ACC112 (cell line): ENCODE results near the gene LSAMP.
"Not testable (repeated sequence)": the region's sequence is repeated elsewhere in the genome, so short reads cannot be mapped to it uniquely, and the experiment has no call there.

Source experiments
- H2AFZ ChIP-seq: fragments of 200-600 bp; sonication (generic); one replicate; pipeline ENCODE4 v1.6.0; 2017; ENCODE audit warnings: antibody characterized with exemption, low read length; ENCODE audit not compliant: unreplicated experiment
- H3K27ac ChIP-seq: fragments of 200-600 bp; sonication (generic); 2 replicates; pipeline ENCODE4 v1.5.1; 2014; ENCODE audit warnings: low read depth, mild to moderate bottlenecking, antibody characterized with exemption, low read length, moderate library complexity
- H3K27me3 ChIP-seq: fragments of 200-600 bp; sonication (generic); 2 replicates; pipeline ENCODE4 v1.6.1; 2014; ENCODE audit warnings: mild to moderate bottlenecking, antibody characterized with exemption, low read length, moderate library complexity, mixed read lengths; ENCODE audit not compliant: insufficient read depth
- H3K36me3 ChIP-seq: fragments of 200-600 bp; sonication (generic); 2 replicates; pipeline ENCODE4 v1.6.1; 2016; ENCODE audit warnings: mild to moderate bottlenecking, antibody characterized with exemption, low read length, moderate library complexity, mixed read lengths; ENCODE audit not compliant: insufficient read depth
- H3K4me1 ChIP-seq: fragments of 200-600 bp; sonication (generic); one replicate; pipeline ENCODE4 v1.6.1; 2016; ENCODE audit warnings: low read length, mixed read lengths; ENCODE audit not compliant: insufficient read depth, unreplicated experiment, control insufficient read depth
- H3K4me3 ChIP-seq: fragments of 200-600 bp; sonication (generic); 2 replicates; pipeline ENCODE4 v1.5.1; 2014; ENCODE audit warnings: mild to moderate bottlenecking, low read depth, low read length
- H3K79me2 ChIP-seq: fragments of 200-600 bp; sonication (generic); one replicate; pipeline ENCODE4 v1.6.0; 2016; ENCODE audit warnings: low read length; ENCODE audit not compliant: control insufficient read depth, unreplicated experiment, insufficient read depth

LSAMP gene

GRCh38 chr3:116242825-116243224, 202.5 kb downstream of the LSAMP start:
- H2AFZ ChIP-seq = no peak overlapping the region
- no peaks in the 10 kb centered on the region for H3K36me3 ChIP-seq
- H3K4me1 ChIP-seq = no peaks in the 10 kb centered on the region
- H3K27ac ChIP-seq = no peak overlapping the region
- H3K27me3 ChIP-seq = no peaks in the 10 kb centered on the region; the same call in 1 of the 2 replicates
- H3K4me3 ChIP-seq = no peak overlapping the region
- no peaks in the 10 kb centered on the region for H3K79me2 ChIP-seq

GRCh38 chr3:116241677-116242076, 203.6 kb downstream of the LSAMP start:
- Histone ChIP-seq H3K4me3 (no peak overlapping the region), H3K4me1 (no peaks in the 10 kb centered on the region), H3K36me3 (no peaks in the 10 kb centered on the region), H2AFZ (no peak overlapping the region), H3K27me3 (no peaks in the 10 kb centered on the region; the same call in 1 of the 2 replicates), H3K79me2 (no peaks in the 10 kb centered on the region), H3K27ac (no peak overlapping the region)

- no peak overlapping the region for H3K27ac ChIP-seq
- H3K79me2 ChIP-seq = no peaks in the 10 kb centered on the region
- H3K4me3 ChIP-seq = no peak overlapping the region
- no peaks in the 10 kb centered on the region for H3K4me1 ChIP-seq
- H2AFZ ChIP-seq = no peak overlapping the region
- no peaks in the 10 kb centered on the region; the same call in 1 of the 2 replicates for H3K27me3 ChIP-seq
- no peaks in the 10 kb centered on the region for H3K36me3 ChIP-seq
Measured at GRCh38 chr3:116240261-116240660, 205.0 kb downstream of the LSAMP start.

- H3K4me3 ChIP-seq = no peak overlapping the region
- H3K4me1 ChIP-seq = no peaks in the 10 kb centered on the region
- no peak overlapping the region for H2AFZ ChIP-seq
- no peaks in the 10 kb centered on the region for H3K36me3 ChIP-seq
- H3K27ac ChIP-seq = no peak overlapping the region
- no peaks in the 10 kb centered on the region for H3K79me2 ChIP-seq
- no peaks in the 10 kb centered on the region; the same call in 1 of the 2 replicates for H3K27me3 ChIP-seq
Measured at GRCh38 chr3:116238846-116239565, 206.3 kb downstream of the LSAMP start.

DNA sequence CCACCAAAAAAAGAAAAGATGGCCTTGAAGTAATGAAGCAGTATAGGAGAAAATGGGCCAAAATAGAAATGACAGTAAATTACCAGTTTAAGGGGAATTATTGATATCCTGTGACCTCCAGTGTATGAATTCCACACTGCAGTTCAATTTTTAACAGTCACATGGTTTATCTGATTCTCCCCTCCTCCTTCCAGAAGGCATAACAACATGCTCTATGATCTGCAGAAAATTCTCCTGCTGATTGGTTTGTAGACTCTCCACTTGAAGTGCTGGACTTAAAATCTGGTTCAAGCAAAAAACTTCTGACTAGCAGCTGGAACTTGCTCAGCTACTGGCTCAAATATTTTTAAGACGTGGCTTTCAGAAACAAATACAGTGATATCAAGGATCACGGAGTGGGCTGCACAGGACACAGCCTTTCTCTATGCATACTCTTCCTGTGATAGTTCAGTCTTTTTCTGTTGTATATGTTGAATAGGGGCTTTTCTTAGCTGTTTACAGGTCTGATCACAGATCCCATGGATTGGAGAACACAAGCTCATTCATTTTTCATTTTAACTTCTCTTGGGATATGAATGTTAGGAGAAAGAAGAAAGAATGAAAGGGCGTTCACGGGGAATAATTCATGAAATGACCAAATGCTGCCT, 211.5 kb downstream of the LSAMP start:
- Histone ChIP-seq H3K27me3 (no peaks in the 10 kb centered on the region), H3K4me1 (no peaks in the 10 kb centered on the region), H3K27ac (no peak overlapping the region), H3K79me2 (no peaks in the 10 kb centered on the region), H3K36me3 (no peaks in the 10 kb centered on the region), H2AFZ (no peak overlapping the region), H3K4me3 (no peak overlapping the region)

DNA sequence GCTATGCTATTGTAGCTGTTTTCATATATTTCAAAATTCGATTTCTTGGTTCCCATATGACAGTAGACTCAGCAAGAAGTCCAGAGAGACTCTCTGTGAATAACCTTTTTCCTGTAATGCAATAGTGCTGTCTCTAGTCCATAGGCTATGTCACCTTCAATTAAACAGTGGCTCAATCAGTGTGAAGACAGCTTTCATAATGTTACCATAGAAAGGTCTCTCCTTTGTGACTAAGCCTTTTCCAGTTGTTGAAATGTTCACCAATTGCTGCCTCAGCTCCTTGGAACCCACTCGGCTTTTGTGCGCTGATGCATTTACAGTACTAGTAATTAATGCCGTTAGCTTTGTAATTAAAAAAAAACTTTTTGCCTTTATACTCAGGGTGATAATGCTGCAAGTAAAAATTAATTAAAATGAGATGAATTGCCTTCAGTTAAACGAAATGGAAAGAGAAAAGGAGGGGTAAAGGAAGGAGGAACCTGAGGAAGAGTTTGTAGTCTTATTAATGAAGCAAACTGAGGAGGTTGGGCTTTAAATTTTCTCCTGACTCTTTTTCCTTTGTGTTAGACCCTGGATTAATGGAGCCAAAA, 214.8 kb downstream of the LSAMP start:
- Histone ChIP-seq H3K4me1 (no peaks in the 10 kb centered on the region), H3K27me3 (no peaks in the 10 kb centered on the region; the same call in 1 of the 2 replicates), H3K4me3 (no peak overlapping the region), H3K79me2 (no peaks in the 10 kb centered on the region), H3K36me3 (no peaks in the 10 kb centered on the region), H2AFZ (no peak overlapping the region), H3K27ac (no peak overlapping the region)

- Histone ChIP-seq H3K27me3 (no peaks in the 10 kb centered on the region; the same call in 1 of the 2 replicates), H3K4me3 (no peak overlapping the region), H2AFZ (no peak overlapping the region), H3K79me2 (no peaks in the 10 kb centered on the region), H3K36me3 (no peaks in the 10 kb centered on the region), H3K4me1 (no peaks in the 10 kb centered on the region), H3K27ac (no peak overlapping the region)
Measured at GRCh38 chr3:116226266-116226665, 219.0 kb downstream of the LSAMP start.

DNA sequence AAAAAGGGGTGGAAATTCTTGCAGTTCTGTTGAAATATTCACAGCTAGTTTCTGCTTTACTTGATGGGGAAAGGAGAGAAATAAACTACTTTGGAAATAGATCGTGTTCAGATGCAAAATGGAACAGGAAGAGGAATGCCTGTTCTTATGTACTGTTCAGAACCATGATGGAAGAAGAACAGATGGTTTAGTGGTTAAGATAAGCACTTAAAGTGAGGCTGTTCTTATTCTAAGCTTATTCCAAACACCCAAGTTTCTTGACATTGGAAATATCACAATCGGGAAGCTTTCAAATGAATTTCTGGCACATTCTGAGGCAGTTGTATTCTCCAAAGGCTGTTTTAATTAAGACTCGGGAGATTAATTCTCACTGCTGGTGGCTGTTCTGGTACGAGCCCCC, 228.5 kb downstream of the LSAMP start:
- H3K79me2 ChIP-seq = no peaks in the 10 kb centered on the region

GRCh38 chr3:116211901-116212300, 233.4 kb downstream of the LSAMP start:
- Histone ChIP-seq H3K36me3 (no peaks in the 10 kb centered on the region), H3K27me3 (0 out of 2 replicates have a peak, but pooled peaks cover 5% of the 10 kb centered on the region), H3K4me3 (no peak overlapping the region), H3K27ac (no peak overlapping the region), H3K79me2 (no peaks in the 10 kb centered on the region), H2AFZ (no peak overlapping the region), H3K4me1 (no peaks in the 10 kb centered on the region)

More for the DNA sequence above, 228.5 kb downstream of the LSAMP start:
- no peak overlapping the region for H2AFZ ChIP-seq
- no peaks in the 10 kb centered on the region for H3K4me1 ChIP-seq
- H3K27me3 ChIP-seq = peaks cover 9% of the 10 kb centered on the region; the same call in 1 of the 2 replicates
- H3K36me3 ChIP-seq = no peaks in the 10 kb centered on the region
- no peak overlapping the region for H3K27ac ChIP-seq
- H3K4me3 ChIP-seq = no peak overlapping the region

DNA sequence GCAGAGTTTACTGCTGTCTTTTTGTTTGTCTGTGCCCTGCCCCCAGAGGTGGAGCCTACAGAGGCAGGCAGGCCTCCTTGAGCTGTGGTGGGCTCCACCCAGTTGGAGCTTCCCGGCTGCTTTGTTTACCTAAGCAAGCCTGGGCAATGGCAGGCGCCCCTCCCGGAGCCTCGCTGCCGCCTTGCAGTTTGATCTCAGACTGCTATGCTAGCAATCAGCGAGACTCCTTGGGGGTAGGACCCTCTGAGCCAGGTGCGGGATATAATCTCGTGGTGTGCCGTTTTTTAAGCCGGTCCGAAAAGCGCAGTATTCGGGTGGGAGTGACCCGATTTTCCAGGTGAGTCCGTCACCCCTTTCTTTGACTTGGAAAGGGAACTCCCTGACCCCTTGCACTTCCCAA, 236.5 kb downstream of the LSAMP start:
- H3K4me3 ChIP-seq, H3K4me1 ChIP-seq, H3K27me3 ChIP-seq, H2AFZ ChIP-seq, H3K27ac ChIP-seq, H3K36me3 ChIP-seq, H3K79me2 ChIP-seq: not testable (repeated sequence)
